PFSK-1 (cell line): ENCODE data around the gene DHCR7.

Experiments used
- FOXP2 ChIP-seq: optimal IDR thresholded peaks from 2 replicates; pipeline ENCODE3; 2011; ENCODE audit warnings: borderline replicate concordance, control low read depth, inconsistent platforms; ENCODE audit not compliant: insufficient read depth; ENCODE audit errors: extremely low read length, extremely low read depth
- POLR2AphosphoS5 ChIP-seq: IDR thresholded peaks from 2 replicates; pipeline ENCODE4 v1.6.1; 2012; ENCODE audit warnings: low read depth, mild to moderate bottlenecking, control low read depth, low read length, moderate library complexity
- SIN3A ChIP-seq: IDR thresholded peaks from 2 replicates; pipeline ENCODE4 v1.6.1; 2012; ENCODE audit warnings: mild to moderate bottlenecking, low read length, moderate library complexity, borderline replicate concordance; ENCODE audit not compliant: insufficient read depth
- TAF1 ChIP-seq: IDR thresholded peaks from 2 replicates; pipeline ENCODE4 v1.6.1; 2012; ENCODE audit warnings: low read length, control low read depth, borderline replicate concordance; ENCODE audit not compliant: insufficient read depth
- TF ChIP-seq, protein P1 (sequence below), 2 experiments: IDR thresholded peaks; 2 replicates each; pipeline versions ENCODE4 v1.6.1 to v1.8.0; 2011 to 2012; ENCODE audit warnings: low read depth in 2 of 2, low read length in 2 of 2, control low read depth in 1 of 2, inconsistent platforms in 1 of 2, mild to moderate bottlenecking in 1 of 2, moderate library complexity in 1 of 2; ENCODE audit not compliant: insufficient read depth in 1 of 2

DHCR7 gene

DNA sequence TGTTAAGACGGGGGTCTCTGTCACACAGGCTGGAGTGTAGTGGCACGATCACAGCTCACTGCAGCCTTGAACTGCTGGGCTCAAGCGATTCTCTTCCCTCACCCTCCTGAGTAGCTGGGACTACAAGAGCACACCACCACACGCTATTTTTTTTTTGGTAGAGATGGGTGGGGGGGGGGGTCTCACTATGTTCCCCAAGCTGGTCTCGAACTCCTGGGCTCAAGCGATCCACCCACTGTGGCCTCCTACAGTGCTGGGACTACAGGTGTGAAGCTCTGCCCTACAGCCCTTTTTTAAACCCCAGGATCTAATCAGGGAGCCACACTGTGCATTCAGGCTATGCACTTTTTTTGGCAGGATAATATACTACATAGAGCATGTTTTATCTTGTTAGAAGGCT lies 1.4 kb upstream of the DHCR7 start:
- TF ChIP-seq TAF1 (no peak), FOXP2 (no peak), SIN3A (no peak), POLR2AphosphoS5 (no peak)
- TF ChIP-seq, protein P1, sequence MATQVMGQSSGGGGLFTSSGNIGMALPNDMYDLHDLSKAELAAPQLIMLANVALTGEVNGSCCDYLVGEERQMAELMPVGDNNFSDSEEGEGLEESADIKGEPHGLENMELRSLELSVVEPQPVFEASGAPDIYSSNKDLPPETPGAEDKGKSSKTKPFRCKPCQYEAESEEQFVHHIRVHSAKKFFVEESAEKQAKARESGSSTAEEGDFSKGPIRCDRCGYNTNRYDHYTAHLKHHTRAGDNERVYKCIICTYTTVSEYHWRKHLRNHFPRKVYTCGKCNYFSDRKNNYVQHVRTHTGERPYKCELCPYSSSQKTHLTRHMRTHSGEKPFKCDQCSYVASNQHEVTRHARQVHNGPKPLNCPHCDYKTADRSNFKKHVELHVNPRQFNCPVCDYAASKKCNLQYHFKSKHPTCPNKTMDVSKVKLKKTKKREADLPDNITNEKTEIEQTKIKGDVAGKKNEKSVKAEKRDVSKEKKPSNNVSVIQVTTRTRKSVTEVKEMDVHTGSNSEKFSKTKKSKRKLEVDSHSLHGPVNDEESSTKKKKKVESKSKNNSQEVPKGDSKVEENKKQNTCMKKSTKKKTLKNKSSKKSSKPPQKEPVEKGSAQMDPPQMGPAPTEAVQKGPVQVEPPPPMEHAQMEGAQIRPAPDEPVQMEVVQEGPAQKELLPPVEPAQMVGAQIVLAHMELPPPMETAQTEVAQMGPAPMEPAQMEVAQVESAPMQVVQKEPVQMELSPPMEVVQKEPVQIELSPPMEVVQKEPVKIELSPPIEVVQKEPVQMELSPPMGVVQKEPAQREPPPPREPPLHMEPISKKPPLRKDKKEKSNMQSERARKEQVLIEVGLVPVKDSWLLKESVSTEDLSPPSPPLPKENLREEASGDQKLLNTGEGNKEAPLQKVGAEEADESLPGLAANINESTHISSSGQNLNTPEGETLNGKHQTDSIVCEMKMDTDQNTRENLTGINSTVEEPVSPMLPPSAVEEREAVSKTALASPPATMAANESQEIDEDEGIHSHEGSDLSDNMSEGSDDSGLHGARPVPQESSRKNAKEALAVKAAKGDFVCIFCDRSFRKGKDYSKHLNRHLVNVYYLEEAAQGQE (IDR thresholded peaks at IDR 0.05; ENCODE audit: insufficient read depth in 1 of 2, low read depth in 2 of 2, low read length in 2 of 2) = no peak

DNA sequence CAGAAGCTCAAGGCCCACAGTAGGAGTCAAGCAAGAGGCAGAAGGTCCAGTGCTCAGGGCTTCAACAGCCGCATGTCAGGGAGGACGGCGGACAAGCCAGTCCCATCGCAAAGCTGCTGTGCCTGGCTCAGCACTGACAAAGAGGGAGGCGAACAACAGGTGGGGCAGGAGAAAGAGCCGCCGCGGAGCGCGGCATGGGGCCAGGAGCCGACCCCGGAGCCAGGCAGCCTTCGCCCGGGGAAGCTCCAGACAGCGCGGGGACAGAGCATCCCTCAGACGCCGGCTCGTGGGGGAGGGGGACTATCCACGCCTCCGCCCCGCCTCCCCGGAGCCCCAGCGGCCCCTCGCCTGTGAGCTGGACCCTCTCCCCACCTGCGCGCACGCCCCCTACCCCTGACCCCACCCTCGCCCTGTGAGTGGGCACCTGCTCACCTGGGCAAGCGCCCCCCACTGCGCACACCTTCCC lies 369 bp downstream of the DHCR7 start:
- TF ChIP-seq POLR2AphosphoS5 = no peak
- TF ChIP-seq SIN3A = no peak
- TF ChIP-seq, protein P1 (IDR thresholded peaks at IDR 0.05; ENCODE audit: insufficient read depth in 1 of 2, low read depth in 2 of 2, low read length in 2 of 2) = no peak
- no peak for TF ChIP-seq TAF1

DNA sequence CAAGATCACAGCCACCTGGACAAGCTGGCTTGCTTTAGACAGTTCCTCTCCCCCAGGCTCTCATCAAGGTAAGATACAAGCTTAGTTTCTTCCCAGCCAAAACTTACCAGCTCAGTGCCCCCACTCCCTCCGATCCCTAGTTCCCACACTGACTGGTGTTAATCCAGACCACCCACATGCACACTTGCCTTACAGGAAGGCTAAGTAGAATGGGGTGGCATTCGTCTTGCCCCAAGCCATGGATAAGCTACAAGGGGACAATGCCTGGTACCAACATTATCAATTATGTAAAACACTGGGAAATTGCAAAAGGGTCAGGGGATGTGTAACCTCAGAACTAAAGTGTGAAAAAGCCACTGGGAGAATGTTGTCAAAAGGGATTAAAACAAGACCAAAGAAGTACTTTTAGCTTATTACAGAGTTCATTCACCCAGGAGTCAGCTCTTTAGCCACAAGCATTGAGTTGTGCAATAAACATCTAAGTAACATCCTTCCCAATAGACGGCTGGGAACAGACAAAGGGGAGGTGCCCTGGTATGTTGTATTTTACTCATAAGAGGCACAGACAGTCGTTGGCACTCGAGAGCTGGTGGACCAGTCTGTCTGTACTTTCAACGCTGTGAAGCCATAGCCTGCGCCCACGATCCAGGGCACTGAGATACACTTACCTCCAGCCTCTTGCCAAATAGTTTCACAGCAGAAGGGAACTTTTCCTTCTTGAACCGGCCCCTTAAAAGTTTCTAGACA lies 1.1 kb downstream of the DHCR7 start:
- no peak for TF ChIP-seq POLR2AphosphoS5
- no peak for TF ChIP-seq TAF1
- no peak for TF ChIP-seq FOXP2
- no peak for TF ChIP-seq SIN3A
- TF ChIP-seq, protein P1 (IDR thresholded peaks at IDR 0.05; ENCODE audit: insufficient read depth in 1 of 2, low read depth in 2 of 2, low read length in 2 of 2) = no peak

DNA sequence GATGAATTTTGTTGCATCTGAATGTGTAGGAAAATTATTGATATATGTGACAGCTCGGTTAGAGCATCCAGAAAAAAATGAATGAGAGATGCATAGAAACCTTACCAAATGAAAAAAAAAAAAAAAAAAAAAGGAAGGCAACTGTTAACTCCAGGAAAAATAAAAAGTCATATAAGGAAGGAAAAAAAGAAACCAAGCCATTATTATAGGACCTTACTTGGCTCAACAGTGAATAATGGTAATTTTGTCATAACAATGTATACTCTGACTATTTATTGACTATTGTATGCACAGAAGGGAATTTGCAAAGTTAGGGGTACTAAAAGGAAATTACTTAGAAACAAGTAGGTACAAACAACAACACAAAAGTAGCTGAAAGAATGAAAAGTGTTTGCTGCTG lies 2.0 kb downstream of the DHCR7 start:
- no peak for TF ChIP-seq SIN3A
- TF ChIP-seq TAF1 = no peak
- TF ChIP-seq POLR2AphosphoS5 = no peak
- no peak for TF ChIP-seq FOXP2

DNA sequence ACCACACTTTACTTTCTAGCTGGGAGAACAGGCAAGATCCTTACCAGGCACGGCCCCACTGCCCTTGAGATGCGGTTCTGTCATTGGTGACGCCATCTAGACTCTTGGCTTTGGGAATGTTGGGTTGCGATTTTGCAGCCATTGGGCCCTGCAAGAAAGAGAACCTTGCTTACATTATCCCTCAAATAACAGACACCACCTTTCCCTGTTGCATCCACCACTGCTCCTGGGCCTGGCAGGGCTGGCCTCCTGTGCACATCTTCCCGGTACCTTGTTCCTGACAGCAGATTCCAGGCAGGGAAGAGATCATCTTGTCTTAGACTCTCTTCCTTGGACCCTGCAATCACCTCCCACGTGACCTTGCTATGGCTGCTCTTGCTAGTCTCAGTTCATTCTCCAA lies 3.4 kb downstream of the DHCR7 start:
- TF ChIP-seq, protein P1 (IDR thresholded peaks at IDR 0.05; ENCODE audit: insufficient read depth in 1 of 2, low read depth in 2 of 2, low read length in 2 of 2) = no peak
- TF ChIP-seq SIN3A = no peak
- TF ChIP-seq FOXP2 = no peak
